ENCODE measurements around the gene TNFRSF1B.

The TNFRSF1B gene

GRCh38 chr1:12166834-12167492, at the start of gene TNFRSF1B:
TSS of gene TNFRSF1B (plus strand) at chr1:12166991. CDS start at chr1:12167092, 101 bp downstream.
- DNase-seq (ENCODE audit: low spot score): peak; percentile 73

DNA sequence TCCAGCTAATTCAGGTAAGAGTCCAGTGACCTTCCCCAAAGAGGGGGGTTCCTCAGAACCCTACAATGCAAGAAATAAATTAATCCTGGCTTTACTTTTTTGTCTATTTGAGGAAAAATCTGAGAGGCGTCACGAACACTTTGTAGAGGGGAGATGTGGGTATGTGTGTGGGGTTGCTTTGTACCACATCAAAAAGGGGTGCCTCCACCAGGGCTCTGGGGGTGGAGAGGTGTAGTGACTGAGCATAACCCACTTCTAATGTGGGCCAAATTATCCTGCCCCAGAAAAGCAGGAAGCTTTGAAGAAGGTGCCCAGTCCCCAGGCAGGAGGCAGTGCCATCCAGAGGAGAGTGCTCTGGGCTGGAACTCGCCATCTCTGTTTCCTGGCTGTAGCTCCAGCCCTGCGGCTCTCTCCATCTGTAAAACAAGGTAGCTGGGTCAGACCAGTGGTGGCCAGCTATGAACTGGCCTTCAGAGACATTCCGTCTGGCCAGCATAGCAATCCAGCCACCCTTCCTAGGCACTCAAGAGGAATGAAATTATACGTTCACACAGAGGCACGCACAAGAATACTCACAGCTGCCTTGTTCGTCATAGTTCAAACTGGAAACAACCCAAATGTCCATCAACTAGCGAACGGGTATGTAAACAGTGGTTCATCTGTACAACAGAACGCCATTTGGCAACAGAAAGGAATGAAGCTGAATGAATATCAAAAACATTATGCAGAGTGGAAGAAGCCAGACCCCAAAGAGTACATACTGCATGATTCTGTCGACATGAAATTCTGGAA, 45.4 kb upstream of the TNFRSF1B start:
- DNase-seq (ENCODE audit: low spot score): no peak

DNA sequence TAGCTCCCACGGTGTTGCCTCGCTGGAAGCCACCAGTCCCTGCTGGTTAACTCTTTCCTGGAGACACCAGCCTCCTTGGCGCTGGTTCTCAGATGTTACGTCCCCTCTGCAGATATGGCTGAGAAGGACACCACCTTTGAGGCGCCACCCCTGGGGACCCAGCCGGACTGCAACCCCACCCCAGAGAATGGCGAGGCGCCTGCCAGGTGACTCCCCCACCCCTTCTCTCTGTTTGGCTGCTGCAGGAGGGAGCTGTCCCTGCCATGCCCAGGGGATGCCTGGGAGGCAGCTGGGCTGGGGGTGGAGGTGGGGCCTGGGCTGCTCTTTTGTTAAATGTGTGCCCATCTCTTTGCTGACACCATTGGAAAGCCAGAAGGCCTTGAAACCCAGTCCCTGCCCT, 43.6 kb upstream of the TNFRSF1B start:
- DNase-seq (ENCODE audit: low spot score): no peak

DNA sequence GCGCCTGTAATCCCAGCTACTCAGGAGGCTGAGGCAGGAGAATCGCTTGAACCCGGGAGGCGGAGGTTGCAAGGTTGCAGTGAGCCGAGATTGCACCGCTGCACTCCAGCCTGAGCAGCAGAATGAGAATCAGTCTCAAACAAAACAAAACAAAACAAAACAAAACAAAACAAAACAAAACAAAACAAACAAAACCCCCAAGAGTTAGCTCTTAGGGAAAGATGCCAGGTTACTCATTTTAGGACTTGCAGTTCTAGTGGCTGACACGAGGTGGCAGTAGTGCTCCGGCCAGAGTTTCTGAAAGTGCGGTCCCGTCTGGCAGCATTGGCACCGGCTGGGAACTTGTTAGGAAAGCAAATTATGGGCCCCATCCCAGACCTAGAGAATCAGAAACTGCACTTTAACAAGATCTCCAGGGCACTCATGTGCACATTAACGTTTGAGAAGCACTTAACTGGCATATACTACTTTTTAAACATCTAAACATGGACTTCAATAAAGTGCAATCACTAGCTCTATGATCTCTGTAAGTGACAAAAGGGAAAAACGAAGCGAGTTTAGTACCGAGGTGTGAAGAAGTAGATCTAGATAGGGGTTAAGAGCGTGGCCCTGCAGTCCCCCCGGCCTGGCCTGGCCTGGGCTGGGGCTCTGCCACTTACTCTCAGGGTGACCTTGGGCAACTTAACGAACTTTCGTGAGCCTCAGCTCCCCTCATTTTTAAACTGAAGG, 41.9 kb upstream of the TNFRSF1B start:
- DNase-seq (ENCODE audit: low spot score): peak; percentile 82

GRCh38 chr1:12125422-12126355, 41.1 kb upstream of the TNFRSF1B start:
- no peak for DNase-seq (ENCODE audit: low spot score)

- no peak for DNase-seq (ENCODE audit: low spot score)
Measured at GRCh38 chr1:12126781-12127180, 40.0 kb upstream of the TNFRSF1B start.

DNA sequence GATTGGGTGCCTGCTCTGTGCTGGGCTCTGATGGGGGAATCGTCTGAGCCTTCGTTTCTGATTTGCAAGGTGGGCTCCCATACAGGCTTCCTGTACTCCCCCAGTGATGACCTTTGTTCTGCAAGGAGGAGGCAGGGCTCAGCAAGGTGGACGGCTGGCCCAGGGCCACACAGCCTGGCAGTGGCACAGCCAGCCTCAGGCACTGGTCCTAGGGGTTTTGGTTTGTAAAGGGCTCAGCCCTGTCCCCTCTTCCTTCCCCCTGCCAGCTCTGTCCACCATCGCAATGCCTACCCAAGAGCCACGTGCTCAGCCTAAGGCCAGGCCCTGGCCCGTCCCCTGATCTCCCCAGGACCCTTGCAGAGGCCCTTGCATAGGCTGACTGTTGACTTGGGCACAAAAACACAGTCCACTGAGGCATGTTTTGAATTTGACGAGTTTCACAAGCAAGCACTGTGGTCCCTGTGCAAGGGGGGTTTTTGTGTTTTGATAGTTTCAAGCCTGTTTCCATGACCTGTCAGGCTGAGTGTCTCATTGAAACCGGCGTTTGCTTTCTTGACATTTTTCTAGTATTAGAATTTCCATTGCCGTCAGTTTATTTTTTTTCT, 39.5 kb upstream of the TNFRSF1B start:
- DNase-seq (ENCODE audit: low spot score): no peak

DNA sequence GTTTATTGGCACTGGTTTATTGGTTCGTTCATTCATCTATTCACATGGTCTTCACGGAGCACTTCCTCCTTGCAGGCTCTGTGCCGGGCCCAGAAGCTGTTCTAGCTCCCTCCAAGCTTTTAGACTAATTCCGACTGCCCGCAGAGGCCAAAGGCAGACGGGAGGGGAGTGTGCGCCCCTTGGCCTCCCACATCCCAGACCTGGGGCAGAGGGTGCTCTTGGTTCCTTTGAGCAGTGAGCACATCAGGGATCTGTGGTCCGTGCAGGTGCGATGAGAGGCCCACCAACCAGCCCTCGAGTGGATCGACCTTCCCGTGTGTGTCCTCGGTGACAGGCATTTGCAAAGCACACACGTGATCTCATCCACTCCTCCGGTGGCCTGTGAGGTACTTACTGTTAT, 38.7 kb upstream of the TNFRSF1B start:
- no peak for DNase-seq (ENCODE audit: low spot score)

GRCh38 chr1:12129624-12130023, 37.2 kb upstream of the TNFRSF1B start:
- DNase-seq (ENCODE audit: low spot score): no peak

DNA sequence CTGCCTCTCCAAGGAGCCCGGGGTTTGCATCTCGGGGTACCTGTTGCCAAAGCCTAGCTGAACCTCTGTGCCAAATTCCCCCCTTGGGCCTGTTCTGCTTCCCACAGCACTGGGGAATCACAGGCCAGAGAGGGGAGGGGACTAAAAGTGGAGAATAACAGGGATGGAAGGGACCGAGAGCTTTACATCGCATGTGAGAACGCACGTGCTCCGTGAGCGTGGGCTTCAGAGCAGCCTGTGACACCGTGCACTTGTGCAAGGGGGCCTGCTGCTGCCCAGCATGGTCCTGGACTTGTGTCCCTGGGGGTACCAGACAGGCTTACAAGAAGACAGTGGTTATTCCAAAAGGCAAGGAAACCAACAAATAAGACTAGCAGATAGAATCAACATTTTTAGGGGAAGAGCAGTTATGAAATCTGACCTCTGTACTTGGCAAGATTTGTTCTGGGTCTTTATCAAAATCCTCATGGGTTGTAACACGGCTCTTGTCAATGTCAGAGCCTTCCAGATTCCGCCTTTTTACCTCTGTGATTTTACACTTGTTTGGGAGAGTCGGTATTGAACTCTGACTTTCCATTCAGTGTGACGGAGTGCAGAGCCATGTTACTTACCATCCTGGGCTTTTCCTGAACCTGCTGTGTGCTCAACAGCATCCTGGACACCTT, 36.2 kb upstream of the TNFRSF1B start:
- no peak for DNase-seq (ENCODE audit: low spot score)

DNA sequence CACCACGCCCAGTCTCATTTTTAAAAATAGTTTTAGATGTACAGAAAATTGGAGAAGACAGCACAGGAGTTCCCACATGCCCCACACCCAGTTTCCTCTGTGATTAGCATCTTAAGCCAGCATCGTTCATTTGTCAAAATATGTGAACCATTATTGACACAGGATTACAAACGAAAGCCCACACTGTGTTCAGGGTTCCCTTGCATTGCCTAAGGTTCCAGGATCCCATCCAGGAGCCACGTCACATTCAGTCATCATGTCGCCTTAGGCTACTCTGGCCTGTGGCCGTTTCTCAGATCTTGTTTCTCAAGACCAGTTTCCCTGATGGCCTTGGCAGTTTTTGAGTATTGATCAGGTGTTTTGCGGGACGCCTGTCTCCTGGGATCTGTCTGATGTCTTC, 34.7 kb upstream of the TNFRSF1B start:
- no peak for DNase-seq (ENCODE audit: low spot score)

DNA sequence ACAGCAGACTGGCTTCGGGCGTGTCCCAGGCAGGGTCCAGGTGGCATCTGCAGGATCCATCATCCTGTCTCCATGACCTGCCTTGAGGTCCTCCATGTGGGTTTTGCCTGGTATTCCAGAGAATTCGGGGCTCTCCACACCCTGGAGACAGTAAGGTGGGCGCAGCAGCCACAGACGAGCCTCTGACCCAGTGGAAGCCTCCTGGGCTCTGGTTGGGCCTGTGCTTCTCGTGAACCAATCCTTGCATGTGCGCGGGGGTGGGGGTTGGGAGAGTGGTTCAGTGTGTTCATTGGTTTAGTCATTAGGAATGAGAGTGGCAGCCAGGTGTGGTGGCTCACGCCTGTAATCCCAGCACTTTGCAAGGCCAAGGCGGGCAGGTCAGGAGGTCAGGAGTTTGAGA, 32.1 kb upstream of the TNFRSF1B start:
- no peak for DNase-seq (ENCODE audit: low spot score)

DNA sequence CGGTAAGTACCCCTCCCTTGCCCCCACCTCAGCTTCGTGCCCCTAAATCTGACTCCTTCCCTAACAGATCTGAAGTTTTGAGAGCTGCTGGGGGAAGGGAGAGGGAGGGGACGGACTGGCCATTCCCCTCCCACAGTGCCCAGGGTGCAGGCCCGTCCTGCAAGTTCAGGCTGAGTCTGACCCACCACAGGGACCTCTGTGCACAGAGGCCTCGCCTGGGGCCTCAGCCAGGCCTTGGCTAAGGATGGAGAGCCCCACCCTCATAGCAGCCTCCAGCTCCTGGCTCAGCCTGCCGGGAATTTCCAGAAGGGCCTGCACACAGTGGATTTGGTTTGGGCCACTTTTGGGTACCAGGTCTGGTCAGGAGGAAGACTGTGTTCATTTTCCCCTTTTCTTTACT, 31.2 kb upstream of the TNFRSF1B start:
- no peak for DNase-seq (ENCODE audit: low spot score)

DNA sequence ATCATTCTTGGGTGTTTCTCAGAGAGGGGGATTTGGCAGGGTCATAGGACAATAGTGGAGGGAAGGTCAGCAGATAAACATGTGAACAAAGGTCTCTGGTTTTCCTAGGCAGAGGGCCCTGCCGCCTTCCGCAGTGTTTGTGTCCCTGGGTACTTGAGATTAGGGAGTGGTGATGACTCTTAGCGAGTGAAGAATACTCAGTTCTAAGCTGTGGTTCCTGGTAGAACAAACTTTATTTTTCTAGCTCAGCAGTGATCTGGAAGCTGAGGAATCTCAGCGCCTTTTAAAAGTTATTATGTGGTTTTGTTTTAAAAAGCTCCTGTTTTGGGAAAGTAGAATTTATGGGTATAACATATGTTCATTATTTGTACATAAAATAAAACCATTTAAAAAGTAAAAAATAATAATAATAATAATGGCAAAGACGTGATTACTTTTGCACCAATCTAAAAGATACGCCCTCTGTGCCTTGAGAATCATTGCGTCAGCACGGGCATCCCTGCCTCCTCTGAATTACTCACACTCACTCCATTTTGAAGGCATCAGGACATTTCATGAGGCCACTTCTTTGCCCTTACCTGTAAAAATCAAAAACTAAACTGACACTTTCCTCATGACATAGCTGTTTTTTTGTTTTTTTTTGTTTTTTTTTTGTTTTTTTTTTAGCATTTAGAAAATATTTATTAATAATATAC, 29.7 kb upstream of the TNFRSF1B start:
- no peak for DNase-seq (ENCODE audit: low spot score)

GRCh38 chr1:12138196-12139168, 28.3 kb upstream of the TNFRSF1B start:
- DNase-seq (ENCODE audit: low spot score): no peak

DNA sequence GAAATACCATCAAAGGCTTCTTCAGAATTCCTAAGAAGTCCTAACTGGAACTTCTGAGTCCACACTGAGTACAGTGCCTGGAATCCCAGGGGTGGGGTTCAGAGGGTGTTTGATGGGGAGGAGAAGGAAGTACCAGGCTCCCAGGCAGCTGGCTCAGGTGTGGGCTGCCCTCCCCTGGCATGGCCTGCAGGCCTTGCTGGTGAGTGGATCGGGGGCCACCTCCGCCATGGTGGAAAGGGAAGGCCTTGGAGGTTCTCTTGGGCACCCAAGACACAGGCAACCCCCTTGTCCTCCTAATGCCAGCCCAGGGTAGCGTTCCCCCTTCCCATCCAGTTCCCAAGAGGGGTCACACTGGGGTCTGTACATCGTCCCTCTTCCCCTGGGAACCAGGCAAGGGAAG, 26.8 kb upstream of the TNFRSF1B start:
- DNase-seq (ENCODE audit: low spot score): no peak

DNA sequence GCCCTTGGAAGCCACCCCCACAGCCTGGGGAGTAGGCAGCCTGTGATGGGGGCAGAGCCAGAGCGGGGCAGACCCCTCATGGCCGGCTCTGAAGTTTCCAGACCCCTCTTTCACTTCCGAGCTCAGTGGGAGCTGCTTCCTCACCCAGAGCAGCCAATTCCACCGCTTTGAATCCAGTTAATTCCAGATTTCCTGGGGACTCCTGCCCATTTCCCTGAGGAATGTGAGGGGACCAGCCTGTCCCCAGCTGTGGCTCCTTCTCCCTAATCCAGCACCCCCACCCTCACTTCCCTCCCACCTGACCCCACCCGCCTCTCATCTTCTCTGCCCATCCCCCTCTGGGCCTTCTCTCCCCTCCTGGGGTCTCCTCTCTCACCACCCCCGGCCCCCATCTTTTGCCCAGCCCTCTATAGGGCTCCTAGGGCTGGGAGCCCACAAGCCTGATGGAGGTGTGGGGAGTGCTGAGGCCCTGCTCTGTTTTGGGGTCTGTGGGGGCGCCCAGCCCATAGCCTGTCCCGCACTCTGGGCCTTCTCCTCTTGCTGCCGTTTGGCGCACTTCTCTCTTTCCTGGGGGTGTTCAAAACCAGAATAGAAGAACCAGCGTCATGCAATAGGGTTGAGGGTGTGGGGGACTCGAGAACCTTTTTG, 26.2 kb upstream of the TNFRSF1B start:
- DNase-seq (ENCODE audit: low spot score): no peak

- DNase-seq (ENCODE audit: low spot score): no peak
Measured at GRCh38 chr1:12141163-12141850, 25.5 kb upstream of the TNFRSF1B start.

Data from ecto neural progenitor cell (in vitro differentiated cells).